ENCODE data around the gene SPATA3.

Gene SPATA3

DNA sequence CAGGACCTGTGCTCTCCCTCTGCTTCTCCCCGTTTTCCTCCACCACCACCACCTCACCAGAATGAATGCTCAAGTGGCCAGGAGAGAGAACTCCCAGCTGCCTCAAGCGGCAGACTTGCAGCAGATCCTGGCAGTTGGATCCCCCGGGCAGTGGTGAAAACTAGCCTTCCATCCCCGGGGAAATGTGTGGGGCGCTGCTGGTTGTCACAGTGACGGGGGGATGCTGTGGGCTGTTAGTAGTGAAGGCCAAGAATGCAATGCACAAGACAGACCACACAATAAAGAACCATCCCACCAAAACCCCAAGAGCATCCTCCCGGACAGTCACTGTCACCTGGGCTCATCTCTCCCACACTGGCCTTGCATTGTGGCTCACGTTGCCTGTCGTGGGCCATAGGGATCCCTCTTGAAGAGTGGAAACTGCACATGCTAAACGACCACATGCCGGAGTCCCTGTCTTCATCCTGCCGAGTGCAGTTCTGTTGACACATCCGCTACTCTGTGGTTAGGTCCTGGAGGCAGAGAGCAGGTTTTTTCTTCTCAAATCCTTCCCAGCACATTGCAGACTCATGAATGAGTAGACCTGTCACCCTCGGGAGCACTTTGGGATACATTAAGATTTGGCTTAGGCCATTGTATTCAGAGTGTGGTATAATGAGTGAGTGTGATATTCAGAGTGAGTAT, 13.5 kb downstream of the SPATA3 start:
- H3K9me3 ChIP-seq (replicated peaks; ENCODE audit: insufficient read depth, low read length), result no peaks in the 10 kb centered on the region
- no peak for DNase-seq
- H3K4me2 ChIP-seq (ENCODE audit: low read depth, low read length), result no peak overlapping the region
- no peaks in the 10 kb centered on the region for H3F3A ChIP-seq (ENCODE audit: insufficient read depth, low read length)
- H3K9me2 ChIP-seq (replicated peaks; ENCODE audit: insufficient read depth, low read length), result no peaks in the 10 kb centered on the region
- no peaks in the 10 kb centered on the region for H4K20me1 ChIP-seq (ENCODE audit: insufficient read depth, low read length)
- TF ChIP-seq, protein P1, sequence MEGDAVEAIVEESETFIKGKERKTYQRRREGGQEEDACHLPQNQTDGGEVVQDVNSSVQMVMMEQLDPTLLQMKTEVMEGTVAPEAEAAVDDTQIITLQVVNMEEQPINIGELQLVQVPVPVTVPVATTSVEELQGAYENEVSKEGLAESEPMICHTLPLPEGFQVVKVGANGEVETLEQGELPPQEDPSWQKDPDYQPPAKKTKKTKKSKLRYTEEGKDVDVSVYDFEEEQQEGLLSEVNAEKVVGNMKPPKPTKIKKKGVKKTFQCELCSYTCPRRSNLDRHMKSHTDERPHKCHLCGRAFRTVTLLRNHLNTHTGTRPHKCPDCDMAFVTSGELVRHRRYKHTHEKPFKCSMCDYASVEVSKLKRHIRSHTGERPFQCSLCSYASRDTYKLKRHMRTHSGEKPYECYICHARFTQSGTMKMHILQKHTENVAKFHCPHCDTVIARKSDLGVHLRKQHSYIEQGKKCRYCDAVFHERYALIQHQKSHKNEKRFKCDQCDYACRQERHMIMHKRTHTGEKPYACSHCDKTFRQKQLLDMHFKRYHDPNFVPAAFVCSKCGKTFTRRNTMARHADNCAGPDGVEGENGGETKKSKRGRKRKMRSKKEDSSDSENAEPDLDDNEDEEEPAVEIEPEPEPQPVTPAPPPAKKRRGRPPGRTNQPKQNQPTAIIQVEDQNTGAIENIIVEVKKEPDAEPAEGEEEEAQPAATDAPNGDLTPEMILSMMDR (IDR thresholded peaks at IDR 0.05; ENCODE audit: low read length), result no peak
- no peak for TF ChIP-seq EZH2 (optimal IDR thresholded peaks at IDR 0.05; ENCODE audit: low read depth, low read length)
- no peak for TF ChIP-seq EZH2phosphoT487 (IDR thresholded peaks at IDR 0.05; ENCODE audit: low read length)
- no peak overlapping the region for H3K9ac ChIP-seq (ENCODE audit: low read length)
- H2AFZ ChIP-seq (ENCODE audit: low read length), result no peak overlapping the region
- no peak overlapping the region for H3K4me3 ChIP-seq (ENCODE audit: low read length)
- no peaks in the 10 kb centered on the region for H3K4me1 ChIP-seq (ENCODE audit: low read length)
- H3K27me3 ChIP-seq (replicated peaks; ENCODE audit: insufficient read depth, low read length), result no peaks in the 10 kb centered on the region
- H3K27ac ChIP-seq (ENCODE audit: low read length), result no peak overlapping the region
- H3K79me2 ChIP-seq (ENCODE audit: low read length), result no peaks in the 10 kb centered on the region
- H3K36me3 ChIP-seq (replicated peaks; ENCODE audit: insufficient read depth, low read length), result no peaks in the 10 kb centered on the region

DNA sequence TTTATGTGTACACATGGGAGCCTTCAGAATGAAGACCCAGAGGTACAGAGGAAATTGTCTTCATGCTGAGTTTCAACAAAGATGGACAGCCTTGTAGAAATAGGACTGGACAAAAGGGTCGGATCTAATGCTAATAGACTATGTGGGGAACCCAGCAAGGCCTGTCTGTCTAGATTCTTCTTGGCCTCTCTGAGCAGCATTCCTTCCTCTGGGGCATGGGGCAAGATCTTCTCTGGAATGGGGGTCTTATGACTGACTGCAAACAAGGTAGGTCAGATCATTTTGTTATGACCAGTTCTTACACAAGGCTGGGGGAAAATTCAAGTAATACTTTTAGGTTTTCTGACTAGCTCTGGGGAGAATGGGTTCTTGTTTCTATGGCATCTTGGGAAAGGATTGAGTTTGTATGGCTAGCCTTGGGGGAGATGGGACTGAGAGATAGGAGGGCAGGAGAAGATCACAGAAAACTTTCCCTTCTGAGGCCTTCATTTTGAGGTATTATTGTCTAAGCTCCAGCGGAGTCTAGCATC, 14.3 kb downstream of the SPATA3 start:
- H3K79me2 ChIP-seq (ENCODE audit: low read length), result no peaks in the 10 kb centered on the region
- no peaks in the 10 kb centered on the region for H3F3A ChIP-seq (ENCODE audit: insufficient read depth, low read length)
- H3K9me2 ChIP-seq (replicated peaks; ENCODE audit: insufficient read depth, low read length), result no peaks in the 10 kb centered on the region
- H2AFZ ChIP-seq (ENCODE audit: low read length), result no peak overlapping the region
- TF ChIP-seq, protein P1 (IDR thresholded peaks at IDR 0.05; ENCODE audit: low read length), result no peak
- no peak for TF ChIP-seq EZH2phosphoT487 (IDR thresholded peaks at IDR 0.05; ENCODE audit: low read length)
- TF ChIP-seq EZH2 (optimal IDR thresholded peaks at IDR 0.05; ENCODE audit: low read depth, low read length), result no peak
- no peaks in the 10 kb centered on the region for H3K27me3 ChIP-seq (replicated peaks; ENCODE audit: insufficient read depth, low read length)
- DNase-seq, result no peak
- H3K27ac ChIP-seq (ENCODE audit: low read length), result no peak overlapping the region
- H3K4me2 ChIP-seq (ENCODE audit: low read depth, low read length), result no peak overlapping the region
- no peak overlapping the region for H3K4me3 ChIP-seq (ENCODE audit: low read length)
- no peaks in the 10 kb centered on the region for H3K4me1 ChIP-seq (ENCODE audit: low read length)
- no peak overlapping the region for H3K9ac ChIP-seq (ENCODE audit: low read length)
- H3K9me3 ChIP-seq (replicated peaks; ENCODE audit: insufficient read depth, low read length), result no peaks in the 10 kb centered on the region
- H4K20me1 ChIP-seq (ENCODE audit: insufficient read depth, low read length), result no peaks in the 10 kb centered on the region
- H3K36me3 ChIP-seq (replicated peaks; ENCODE audit: insufficient read depth, low read length), result no peaks in the 10 kb centered on the region

DNA sequence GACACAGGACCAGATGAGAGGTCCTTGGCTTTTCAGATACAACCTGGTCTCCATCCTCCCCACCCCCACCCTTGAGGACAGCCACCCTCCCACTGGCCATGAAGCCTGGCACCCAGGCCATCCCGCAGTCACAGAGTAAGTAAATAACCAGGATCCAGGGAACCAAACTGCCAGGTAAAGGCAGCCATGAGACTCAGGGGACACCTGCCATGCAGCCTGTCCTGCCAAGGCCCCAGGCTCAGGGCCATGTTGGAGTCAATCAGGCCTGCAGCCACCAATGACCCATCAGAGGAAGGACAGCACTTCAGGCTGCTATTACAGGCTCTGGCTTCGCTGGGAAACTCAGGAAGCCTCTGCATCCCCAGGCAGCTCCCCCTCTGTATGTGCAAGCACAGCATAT, 15.6 kb downstream of the SPATA3 start:
- Histone ChIP-seq H3K9me3 (replicated peaks; ENCODE audit: insufficient read depth, low read length) (no peaks in the 10 kb centered on the region), H3K27ac (ENCODE audit: low read length) (no peak overlapping the region), H3K27me3 (replicated peaks; ENCODE audit: insufficient read depth, low read length) (no peaks in the 10 kb centered on the region), H3F3A (ENCODE audit: insufficient read depth, low read length) (no peaks in the 10 kb centered on the region), H3K9me2 (replicated peaks; ENCODE audit: insufficient read depth, low read length) (no peaks in the 10 kb centered on the region), H3K4me2 (ENCODE audit: low read depth, low read length) (no peak overlapping the region), H4K20me1 (ENCODE audit: insufficient read depth, low read length) (no peaks in the 10 kb centered on the region), H3K4me1 (ENCODE audit: low read length) (no peaks in the 10 kb centered on the region), H2AFZ (ENCODE audit: low read length) (no peak overlapping the region), H3K36me3 (replicated peaks; ENCODE audit: insufficient read depth, low read length) (no peaks in the 10 kb centered on the region), H3K9ac (ENCODE audit: low read length) (no peak overlapping the region), H3K79me2 (ENCODE audit: low read length) (no peaks in the 10 kb centered on the region), H3K4me3 (ENCODE audit: low read length) (no peak overlapping the region)
- TF ChIP-seq EZH2 (optimal IDR thresholded peaks at IDR 0.05; ENCODE audit: low read depth, low read length), result no peak
- DNase-seq, result no peak

DNA sequence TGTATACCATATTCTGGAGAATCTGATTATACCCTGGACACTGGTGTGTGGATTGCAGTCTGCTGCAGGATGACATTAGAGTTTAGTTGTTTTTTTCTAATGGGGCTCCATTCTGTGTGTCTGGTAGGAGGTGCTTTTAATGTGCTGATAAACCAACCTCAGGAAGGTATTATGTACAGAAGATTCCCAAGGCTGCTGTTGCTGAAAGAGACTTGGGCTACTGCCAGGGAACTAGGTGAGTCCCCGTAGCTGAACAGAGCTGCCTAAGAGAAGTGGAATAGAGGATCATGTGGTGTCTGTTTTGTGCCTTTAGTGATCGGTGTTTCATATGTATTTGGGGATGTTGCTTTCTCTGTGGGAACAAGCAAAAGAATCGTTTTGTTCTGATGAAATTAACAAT, 16.5 kb downstream of the SPATA3 start:
- H3K9me3 ChIP-seq (replicated peaks; ENCODE audit: insufficient read depth, low read length), result no peaks in the 10 kb centered on the region
- H4K20me1 ChIP-seq (ENCODE audit: insufficient read depth, low read length), result no peaks in the 10 kb centered on the region
- no peak overlapping the region for H3K4me3 ChIP-seq (ENCODE audit: low read length)
- H2AFZ ChIP-seq (ENCODE audit: low read length), result no peak overlapping the region
- no peak overlapping the region for H3K4me2 ChIP-seq (ENCODE audit: low read depth, low read length)
- TF ChIP-seq EZH2 (optimal IDR thresholded peaks at IDR 0.05; ENCODE audit: low read depth, low read length) (no peak), EZH2phosphoT487 (IDR thresholded peaks at IDR 0.05; ENCODE audit: low read length) (no peak)
- TF ChIP-seq, protein P1 (IDR thresholded peaks at IDR 0.05; ENCODE audit: low read length), result no peak
- H3K4me1 ChIP-seq (ENCODE audit: low read length), result no peaks in the 10 kb centered on the region
- H3K36me3 ChIP-seq (replicated peaks; ENCODE audit: insufficient read depth, low read length), result no peaks in the 10 kb centered on the region
- no peaks in the 10 kb centered on the region for H3K27me3 ChIP-seq (replicated peaks; ENCODE audit: insufficient read depth, low read length)
- no peak for DNase-seq
- H3K9ac ChIP-seq (ENCODE audit: low read length), result no peak overlapping the region
- no peaks in the 10 kb centered on the region for H3K9me2 ChIP-seq (replicated peaks; ENCODE audit: insufficient read depth, low read length)
- H3F3A ChIP-seq (ENCODE audit: insufficient read depth, low read length), result no peaks in the 10 kb centered on the region
- no peak overlapping the region for H3K27ac ChIP-seq (ENCODE audit: low read length)
- no peaks in the 10 kb centered on the region for H3K79me2 ChIP-seq (ENCODE audit: low read length)
